H9 (cell line): ENCODE data around the gene MGAT4B. TPM values are rescaled to one million over a fixed set of nuclear protein-coding genes. Genes with fewer than 3 reads are reported as not detected.

Experiments used
- DNase-seq: peaks from one replicate; pipeline ENCODE4 v3.0.0-alpha.2; 2017
- H2AFZ ChIP-seq: one replicate; pipeline ENCODE4 v1.6.1; 2013; ENCODE audit warnings: mild to moderate bottlenecking, low read length, control low read depth, moderate library complexity
- H2AK5ac ChIP-seq: 2 replicates; pipeline ENCODE4 v1.6.1; 2013; ENCODE audit warnings: low read length, control low read depth, mixed read lengths; ENCODE audit not compliant: insufficient read length
- H2BK120ac ChIP-seq: one replicate; pipeline ENCODE4 v1.6.1; 2013; ENCODE audit warnings: low read depth, mild to moderate bottlenecking, low read length, control low read depth, inconsistent platforms; ENCODE audit not compliant: poor library complexity, severe bottlenecking
- H2BK12ac ChIP-seq: 2 replicates; pipeline ENCODE4 v1.6.1; 2013; ENCODE audit warnings: low read length, control low read depth, mixed read lengths, low read depth; ENCODE audit not compliant: insufficient read length
- H2BK15ac ChIP-seq: 2 replicates; pipeline ENCODE4 v1.6.1; 2013; ENCODE audit warnings: low read depth, low read length, control low read depth
- H2BK20ac ChIP-seq: one replicate; pipeline ENCODE4 v1.6.1; 2013; ENCODE audit warnings: low read depth, mild to moderate bottlenecking, low read length, control low read depth, inconsistent platforms; ENCODE audit not compliant: poor library complexity, severe bottlenecking
- H2BK5ac ChIP-seq: 2 replicates; pipeline ENCODE4 v1.6.1; 2013; ENCODE audit warnings: low read length, control low read depth, mixed read lengths; ENCODE audit not compliant: insufficient read length
- H3K14ac ChIP-seq: 2 replicates; pipeline ENCODE4 v1.6.1; 2013; ENCODE audit warnings: low read length, control low read depth; ENCODE audit not compliant: insufficient read depth
- H3K18ac ChIP-seq: 2 replicates; pipeline ENCODE4 v1.6.1; 2013; ENCODE audit warnings: low read depth, mild to moderate bottlenecking, mixed read lengths, low read length, control low read depth; ENCODE audit not compliant: insufficient read length
- H3K23ac ChIP-seq: 2 replicates; pipeline ENCODE4 v1.6.1; 2013; ENCODE audit warnings: low read length, control low read depth, mixed read lengths, low read depth; ENCODE audit not compliant: insufficient read length
- H3K23me2 ChIP-seq: 2 replicates; pipeline ENCODE4 v1.6.1; 2013; ENCODE audit warnings: low read depth, mild to moderate bottlenecking, mixed read lengths, low read length, control low read depth; ENCODE audit not compliant: insufficient read length, poor library complexity, severe bottlenecking
- H3K27ac ChIP-seq: 2 replicates; pipeline ENCODE4 v1.5.1; 2013; ENCODE audit warnings: low read length, control low read depth, mixed read lengths, low read depth; ENCODE audit not compliant: insufficient read length
- H3K27me3 ChIP-seq: 2 replicates; pipeline ENCODE4 v1.6.1; 2013; ENCODE audit warnings: low read length, control low read depth, inconsistent platforms; ENCODE audit not compliant: insufficient read depth
- H3K4ac ChIP-seq: 2 replicates; pipeline ENCODE4 v1.6.1; 2013; ENCODE audit warnings: low read depth, mild to moderate bottlenecking, control low read depth, inconsistent platforms, low read length, moderate library complexity
- H3K4me1 ChIP-seq: 2 replicates; pipeline ENCODE4 v1.6.1; 2013; ENCODE audit warnings: low read length, control low read depth, inconsistent platforms; ENCODE audit not compliant: insufficient read depth
- H3K4me2 ChIP-seq: 2 replicates; pipeline ENCODE4 v1.6.1; 2013; ENCODE audit warnings: low read length, control low read depth, mixed read lengths; ENCODE audit not compliant: insufficient read length, insufficient read depth
- H3K56ac ChIP-seq: 2 replicates; pipeline ENCODE4 v1.6.1; 2013; ENCODE audit warnings: low read depth, mild to moderate bottlenecking, mixed read lengths, low read length, control low read depth; ENCODE audit not compliant: insufficient read length
- H3K79me1 ChIP-seq: 2 replicates; pipeline ENCODE4 v1.6.1; 2013; ENCODE audit warnings: low read depth, mild to moderate bottlenecking, moderate library complexity, low read length, control low read depth, inconsistent platforms; ENCODE audit not compliant: insufficient read depth, poor library complexity, severe bottlenecking
- H3K79me2 ChIP-seq: 2 replicates; pipeline ENCODE4 v1.6.1; 2013; ENCODE audit warnings: low read length, control low read depth, inconsistent platforms; ENCODE audit not compliant: insufficient read depth
- H3K9ac ChIP-seq: 2 replicates; pipeline ENCODE4 v1.6.1; 2013; ENCODE audit warnings: low read length, control low read depth, mixed read lengths; ENCODE audit not compliant: insufficient read length; ENCODE audit errors: extremely low read depth
- H3K9me3 ChIP-seq: one replicate; pipeline ENCODE4 v1.6.1; 2013; ENCODE audit warnings: low read depth, low read length, inconsistent platforms; ENCODE audit not compliant: control insufficient read depth
- H3T11ph ChIP-seq: one replicate; pipeline ENCODE4 v1.6.1; 2013; ENCODE audit warnings: mild to moderate bottlenecking, low read length, control low read depth, inconsistent platforms
- H4K20me1 ChIP-seq: one replicate; pipeline ENCODE4 v1.6.1; 2013; ENCODE audit not compliant: control insufficient read depth, insufficient read length, insufficient read depth
- H4K5ac ChIP-seq: 2 replicates; pipeline ENCODE4 v1.6.1; 2013; ENCODE audit warnings: low read depth, mild to moderate bottlenecking, mixed read lengths, low read length, control low read depth; ENCODE audit not compliant: insufficient read length
- H4K8ac ChIP-seq: replicated peaks from 2 replicates; pipeline ENCODE4 v1.6.1; 2013; ENCODE audit warnings: low read length, control low read depth, mixed read lengths, low read depth; ENCODE audit not compliant: insufficient read length
- H4K91ac ChIP-seq: 2 replicates; pipeline ENCODE4 v1.6.1; 2013; ENCODE audit warnings: low read depth, mild to moderate bottlenecking, moderate library complexity, mixed read lengths, low read length, control low read depth; ENCODE audit not compliant: insufficient read length
- H3K27ac Mint-ChIP-seq, 3 experiments: 2 replicates in 2 of 3; 3 replicates in 1 of 3; pipeline ENCODE4 v1.8.0; 2020 to 2021; ENCODE audit warnings: mixed read lengths in 3 of 3, mild to moderate bottlenecking in 1 of 3, moderate library complexity in 1 of 3
- H3K27me3 Mint-ChIP-seq: 2 replicates; pipeline ENCODE4 v1.8.0; 2021; ENCODE audit warnings: low read depth, mild to moderate bottlenecking, moderate library complexity, mixed read lengths
- H3K36me3 Mint-ChIP-seq, 3 experiments: 2 replicates in 2 of 3; 3 replicates in 1 of 3; pipeline ENCODE4 v1.8.0; 2020 to 2021; ENCODE audit warnings: low read depth in 3 of 3, mixed read lengths in 3 of 3; ENCODE audit not compliant: insufficient read depth in 1 of 3
- H3K4me1 Mint-ChIP-seq, 2 experiments: 2 replicates each; pipeline ENCODE4 v1.8.0; 2020; ENCODE audit warnings: mixed read lengths in 2 of 2
- H3K4me3 Mint-ChIP-seq, 2 experiments: 2 replicates in 1 of 2; 3 replicates in 1 of 2; pipeline ENCODE4 v1.8.0; 2020 to 2021; ENCODE audit warnings: mild to moderate bottlenecking in 2 of 2, mixed read lengths in 2 of 2, moderate library complexity in 1 of 2
- H3K9me3 Mint-ChIP-seq, 2 experiments: 2 replicates in 1 of 2; 3 replicates in 1 of 2; pipeline ENCODE4 v1.8.0; 2020; ENCODE audit warnings: mild to moderate bottlenecking in 2 of 2, mixed read lengths in 2 of 2, moderate library complexity in 1 of 2
- WGBS: extraction: QIAGEN DNeasy Blood & Tissue Kit; methylation state at CpG from one replicate; pipeline ENCODE4 v1.1.7; 2013; ENCODE audit warnings: missing lambda C conversion rate, low lambda C conversion rate, mixed read lengths; ENCODE audit not compliant: insufficient read length; ENCODE audit errors: extremely low coverage; 5-methylcytosine and 5-hydroxymethylcytosine counted together
- total RNA-seq: library from RNA; stranded (reverse); gene quantifications from 2 replicates; pipeline ENCODE4 v1.2.1, GENCODE V29; 2021
- TF ChIP-seq, protein P1 (sequence below): fragments of 200-600 bp; sonication (generic); conservative IDR thresholded peaks from 3 replicates; pipeline ENCODE4 v1.8.0; 2021; ENCODE audit warnings: antibody characterized with exemption, mild to moderate bottlenecking

The MGAT4B gene
- total RNA-seq, 1 experiment from 2014 or later, result 147 TPM

DNA sequence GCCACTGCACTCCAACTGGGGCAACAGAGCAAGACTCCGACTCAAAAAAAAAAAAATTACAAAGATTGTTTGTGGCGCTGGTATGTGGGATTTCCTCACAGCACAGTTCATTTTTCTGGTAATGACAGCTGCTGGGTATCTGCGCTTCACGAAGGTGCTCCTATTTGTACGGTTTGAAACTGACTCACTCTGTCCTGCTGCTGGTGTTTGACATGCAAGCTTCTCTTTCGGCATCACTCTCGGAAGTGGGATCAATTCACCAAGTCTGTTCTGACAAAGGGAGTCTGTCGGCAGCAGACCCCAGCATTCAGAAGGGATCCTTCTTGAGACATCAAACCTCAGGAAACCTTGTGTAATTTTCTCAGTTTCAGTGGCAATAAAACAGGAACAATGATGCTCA, 47.7 kb downstream of the MGAT4B start:
- Histone ChIP-seq H3K79me2 (peaks cover 15% of the 10 kb centered on the region; the same call in 1 of the 2 replicates), H3K23me2 (no peaks in the 10 kb centered on the region), H2BK15ac (no peak overlapping the region), H2BK12ac (no peak overlapping the region), H3K27me3 (no peaks in the 10 kb centered on the region), H3K4me2 (no peak overlapping the region), H3T11ph (no peak overlapping the region), H3K9ac (no peak overlapping the region), H2AFZ (no peak overlapping the region), H3K23ac (no peak overlapping the region), H4K8ac (no peak overlapping the region), H3K56ac (no peak overlapping the region), H2AK5ac (no peak overlapping the region), H3K27ac (no peak overlapping the region), H4K91ac (no peak overlapping the region), H3K4me1 (peaks cover 9% of the 10 kb centered on the region; the same call in 1 of the 2 replicates), H3K9me3 (no peaks in the 10 kb centered on the region), H2BK5ac (no peak overlapping the region), H3K14ac (no peak overlapping the region), H3K18ac (no peak overlapping the region), H4K5ac (no peak overlapping the region), H4K20me1 (no peaks in the 10 kb centered on the region), H3K79me1 (peaks cover 9% of the 10 kb centered on the region), H2BK20ac (no peak overlapping the region), H3K4ac (no peak overlapping the region), H2BK120ac (no peak overlapping the region)
- H3K4me1 Mint-ChIP-seq, result peaks cover 49 to 58% of the 10 kb centered on the region in 2 experiments
- peaks cover 2 to 5% (median 2%) of the 10 kb centered on the region in 3 experiments; a peak in 4 of 7 replicates for H3K36me3 Mint-ChIP-seq
- DNase-seq, result no peak
- H3K27ac Mint-ChIP-seq, result no peak overlapping the region; a peak in 1 of 7 replicates
- no CpG with 5 or more reads among the region's 8 CpGs for WGBS
- no peaks in the 10 kb centered on the region; the same call in 1 of the 2 replicates for H3K27me3 Mint-ChIP-seq
- TF ChIP-seq, protein P1, sequence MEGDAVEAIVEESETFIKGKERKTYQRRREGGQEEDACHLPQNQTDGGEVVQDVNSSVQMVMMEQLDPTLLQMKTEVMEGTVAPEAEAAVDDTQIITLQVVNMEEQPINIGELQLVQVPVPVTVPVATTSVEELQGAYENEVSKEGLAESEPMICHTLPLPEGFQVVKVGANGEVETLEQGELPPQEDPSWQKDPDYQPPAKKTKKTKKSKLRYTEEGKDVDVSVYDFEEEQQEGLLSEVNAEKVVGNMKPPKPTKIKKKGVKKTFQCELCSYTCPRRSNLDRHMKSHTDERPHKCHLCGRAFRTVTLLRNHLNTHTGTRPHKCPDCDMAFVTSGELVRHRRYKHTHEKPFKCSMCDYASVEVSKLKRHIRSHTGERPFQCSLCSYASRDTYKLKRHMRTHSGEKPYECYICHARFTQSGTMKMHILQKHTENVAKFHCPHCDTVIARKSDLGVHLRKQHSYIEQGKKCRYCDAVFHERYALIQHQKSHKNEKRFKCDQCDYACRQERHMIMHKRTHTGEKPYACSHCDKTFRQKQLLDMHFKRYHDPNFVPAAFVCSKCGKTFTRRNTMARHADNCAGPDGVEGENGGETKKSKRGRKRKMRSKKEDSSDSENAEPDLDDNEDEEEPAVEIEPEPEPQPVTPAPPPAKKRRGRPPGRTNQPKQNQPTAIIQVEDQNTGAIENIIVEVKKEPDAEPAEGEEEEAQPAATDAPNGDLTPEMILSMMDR, result no peak
- H3K4me3 Mint-ChIP-seq, result no peak overlapping the region
- no peaks in the 10 kb centered on the region for H3K9me3 Mint-ChIP-seq
